22Rv1 (cell line): ENCODE measurements around the gene TRHDE.
"Not testable (repeated sequence)": the region's sequence is repeated elsewhere in the genome, so short reads cannot be mapped to it uniquely, and the experiment has no call there.

Experiments
- H3K27ac ChIP-seq: fragments of 450-650 bp; 2 replicates; pipeline ENCODE4 v1.5.1; 2017
- ZFX ChIP-seq: fragments of 450-650 bp; IDR thresholded peaks from 2 replicates; pipeline ENCODE4 v1.6.1; 2017; ENCODE audit warnings: antibody characterized with exemption, borderline replicate concordance
- TF ChIP-seq, protein P1 (sequence below): fragments of 450-650 bp; IDR thresholded peaks from 2 replicates; pipeline ENCODE4 v1.5.1; 2017; ENCODE audit warnings: mild to moderate bottlenecking

Gene TRHDE

DNA sequence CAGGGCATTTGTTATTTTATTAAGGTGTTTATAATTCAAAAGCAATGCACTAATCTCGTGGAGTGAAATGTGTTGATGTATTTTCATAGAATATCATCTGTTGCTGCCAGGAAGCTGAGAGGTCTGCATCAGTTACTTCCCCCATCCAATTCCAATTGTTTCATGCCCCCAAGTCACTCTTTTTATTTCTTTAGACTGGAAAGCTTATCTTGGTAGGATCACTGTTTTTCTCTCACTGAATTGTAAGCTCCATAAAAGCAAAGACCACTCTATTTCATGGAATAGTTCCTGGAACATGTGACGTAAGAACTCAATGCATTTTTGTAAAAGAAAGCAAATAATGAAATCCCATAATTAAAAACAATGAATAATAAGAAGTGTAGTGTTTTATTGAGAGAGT is 420.2 kb downstream of the TRHDE start:
- H3K27ac ChIP-seq: no peak overlapping the region
- TF ChIP-seq, protein P1, sequence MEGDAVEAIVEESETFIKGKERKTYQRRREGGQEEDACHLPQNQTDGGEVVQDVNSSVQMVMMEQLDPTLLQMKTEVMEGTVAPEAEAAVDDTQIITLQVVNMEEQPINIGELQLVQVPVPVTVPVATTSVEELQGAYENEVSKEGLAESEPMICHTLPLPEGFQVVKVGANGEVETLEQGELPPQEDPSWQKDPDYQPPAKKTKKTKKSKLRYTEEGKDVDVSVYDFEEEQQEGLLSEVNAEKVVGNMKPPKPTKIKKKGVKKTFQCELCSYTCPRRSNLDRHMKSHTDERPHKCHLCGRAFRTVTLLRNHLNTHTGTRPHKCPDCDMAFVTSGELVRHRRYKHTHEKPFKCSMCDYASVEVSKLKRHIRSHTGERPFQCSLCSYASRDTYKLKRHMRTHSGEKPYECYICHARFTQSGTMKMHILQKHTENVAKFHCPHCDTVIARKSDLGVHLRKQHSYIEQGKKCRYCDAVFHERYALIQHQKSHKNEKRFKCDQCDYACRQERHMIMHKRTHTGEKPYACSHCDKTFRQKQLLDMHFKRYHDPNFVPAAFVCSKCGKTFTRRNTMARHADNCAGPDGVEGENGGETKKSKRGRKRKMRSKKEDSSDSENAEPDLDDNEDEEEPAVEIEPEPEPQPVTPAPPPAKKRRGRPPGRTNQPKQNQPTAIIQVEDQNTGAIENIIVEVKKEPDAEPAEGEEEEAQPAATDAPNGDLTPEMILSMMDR: no peak
- TF ChIP-seq ZFX: no peak

- no peak overlapping the region for H3K27ac ChIP-seq
- TF ChIP-seq ZFX: no peak
Measured at GRCh38 chr12:72694193-72694592, 422.0 kb downstream of the TRHDE start.

DNA sequence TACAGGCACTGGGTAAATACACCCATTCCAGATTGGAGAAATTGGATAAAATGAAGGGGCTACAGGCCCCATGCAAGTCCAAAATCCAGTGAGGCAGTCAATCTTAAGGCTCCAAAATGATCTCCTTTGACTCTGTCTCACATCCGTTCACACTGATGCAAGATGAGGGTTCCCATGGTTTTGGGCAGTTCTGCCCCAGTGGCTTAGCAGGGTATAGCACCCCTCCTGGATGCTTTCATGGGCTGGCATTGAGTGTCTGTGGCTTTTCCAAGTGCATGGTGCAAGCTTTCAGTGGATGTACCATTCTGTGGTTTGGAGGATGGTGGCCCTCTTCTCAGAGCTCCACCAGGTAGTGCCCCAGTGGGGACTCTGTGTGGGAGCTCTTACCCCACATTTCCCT is 427.2 kb downstream of the TRHDE start:
- H3K27ac ChIP-seq: no peak overlapping the region
- no peak for TF ChIP-seq ZFX
- TF ChIP-seq, protein P1: no peak

DNA sequence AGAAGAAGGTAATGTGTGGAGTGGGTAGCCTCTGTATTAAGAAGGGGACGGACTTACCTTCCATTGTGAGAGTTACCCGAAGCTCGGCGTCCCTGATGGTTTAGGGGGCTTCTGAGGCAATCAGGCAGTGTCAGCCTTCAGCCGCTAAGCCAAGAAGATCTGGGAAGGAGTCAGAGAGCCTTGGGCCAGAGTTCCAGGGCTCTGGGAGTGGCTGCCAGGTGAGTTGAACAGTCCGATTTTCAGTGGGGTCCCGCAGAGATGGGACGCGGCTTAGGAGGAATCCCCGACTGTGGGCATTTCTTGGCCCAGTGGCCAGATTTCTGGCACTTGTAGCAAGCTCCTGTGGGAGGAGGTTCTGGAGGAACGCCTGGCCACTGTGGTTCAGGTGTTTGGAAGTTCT is 439.9 kb downstream of the TRHDE start:
- H3K27ac ChIP-seq: not testable (repeated sequence)

GRCh38 chr12:72716221-72716620 is 444.1 kb downstream of the TRHDE start:
- TF ChIP-seq, protein P1: no peak
- TF ChIP-seq ZFX: no peak
- H3K27ac ChIP-seq: no peak overlapping the region

DNA sequence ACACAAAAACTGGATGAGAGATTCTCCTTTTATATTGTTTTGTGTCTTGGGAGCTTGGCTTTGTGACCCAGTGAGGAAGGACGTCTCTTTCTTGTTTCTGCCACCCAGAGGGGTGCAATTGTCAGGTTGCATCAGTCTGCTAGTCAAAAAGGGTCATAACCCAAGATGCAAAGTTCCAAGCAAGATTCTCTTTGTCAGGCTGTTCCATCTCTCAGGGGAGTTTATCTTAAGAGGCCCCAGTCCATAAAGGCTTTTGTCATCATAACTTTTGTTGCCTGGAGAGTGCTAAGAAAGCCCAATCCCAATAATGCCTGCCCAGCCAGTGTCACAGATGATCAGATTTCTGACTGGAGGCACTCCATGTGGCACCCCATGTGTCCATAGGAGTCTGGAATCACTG is 444.9 kb downstream of the TRHDE start:
- TF ChIP-seq ZFX: no peak
- TF ChIP-seq, protein P1: no peak
- H3K27ac ChIP-seq: no peak overlapping the region
